RPMI7951 (cell line): ENCODE data around the gene PALM. TPM values are rescaled to one million over a fixed set of nuclear protein-coding genes. Genes with fewer than 3 reads are reported as not detected.
"Not testable (repeated sequence)": the region's sequence is repeated elsewhere in the genome, so short reads cannot be mapped to it uniquely, and the experiment has no call there.

Experiments used
- DNase-seq: peaks from one replicate; pipeline ENCODE4 v3.0.0-alpha.2; 2012; ENCODE audit warnings: low read depth
- total RNA-seq: library from RNA; depleted of rRNA; stranded (reverse); fragments of >200 nt; shearing (Covaris generic); gene quantifications from 2 replicates; pipeline ENCODE4 v1.2.3, GENCODE V29; 2014; rRNA removed

PALM gene
- 0.10 TPM in 1 of 2 replicates, not detected in the other for total RNA-seq

GRCh38 chr19:708154-709143, at the start of gene PALM:
Gene PALM (plus strand): TSS chr19:708935. CDS start chr19:709147, 212 bp downstream.
- no peak for DNase-seq

- DNase-seq = no peak
Observed at GRCh38 chr19:660793-661426, 47.8 kb upstream of the PALM start.

- no peak for DNase-seq
Observed at GRCh38 chr19:661427-662196, 47.1 kb upstream of the PALM start.

- peak; percentile 28 for DNase-seq
Observed at GRCh38 chr19:662207-662961, 46.4 kb upstream of the PALM start.

GRCh38 chr19:662962-663681, 45.6 kb upstream of the PALM start, which contains the start of gene RNF126:
Gene RNF126 (minus strand): TSS chr19:663214. CDS start chr19:663121, 93 bp downstream.
- peak; percentile 90 for DNase-seq

GRCh38 chr19:663682-664117, 45.0 kb upstream of the PALM start:
- DNase-seq = no peak

- peak; percentile 75 for DNase-seq
Observed at GRCh38 chr19:664913-665443, 43.8 kb upstream of the PALM start.

GRCh38 chr19:666985-667573, 41.7 kb upstream of the PALM start:
- not testable (repeated sequence) for DNase-seq

GRCh38 chr19:668675-669434, 39.9 kb upstream of the PALM start:
- peak; percentile 51 for DNase-seq

GRCh38 chr19:670609-671075, 38.1 kb upstream of the PALM start:
- no peak for DNase-seq

- no peak for DNase-seq
Observed at GRCh38 chr19:674282-675151, 34.2 kb upstream of the PALM start.

GRCh38 chr19:676007-676338, 32.8 kb upstream of the PALM start:
- DNase-seq = no peak

- no peak for DNase-seq
Observed at GRCh38 chr19:676339-677105, 32.2 kb upstream of the PALM start, which contains the start of gene FSTL3. Gene FSTL3 (plus strand): TSS chr19:676392. CDS start chr19:676424, 32 bp downstream.

- DNase-seq = peak; percentile 78
Observed at GRCh38 chr19:677201-677600, 31.5 kb upstream of the PALM start.

GRCh38 chr19:677601-678436, 30.9 kb upstream of the PALM start:
- DNase-seq = no peak

- no peak for DNase-seq
Observed at GRCh38 chr19:678791-679388, 29.8 kb upstream of the PALM start.
